GM19468 (cell line): ENCODE results near the gene ADH1B.

Source experiments
- ATAC-seq: cut with Tn5 transposase; IDR thresholded peaks from one replicate; pipeline ENCODE4 v1.9.1; 2021; ENCODE audit warnings: mild to moderate bottlenecking, moderate library complexity, moderate number of reproducible peaks; ENCODE audit not compliant: unreplicated experiment; ENCODE audit errors: extremely low read depth

The ADH1B gene

DNA sequence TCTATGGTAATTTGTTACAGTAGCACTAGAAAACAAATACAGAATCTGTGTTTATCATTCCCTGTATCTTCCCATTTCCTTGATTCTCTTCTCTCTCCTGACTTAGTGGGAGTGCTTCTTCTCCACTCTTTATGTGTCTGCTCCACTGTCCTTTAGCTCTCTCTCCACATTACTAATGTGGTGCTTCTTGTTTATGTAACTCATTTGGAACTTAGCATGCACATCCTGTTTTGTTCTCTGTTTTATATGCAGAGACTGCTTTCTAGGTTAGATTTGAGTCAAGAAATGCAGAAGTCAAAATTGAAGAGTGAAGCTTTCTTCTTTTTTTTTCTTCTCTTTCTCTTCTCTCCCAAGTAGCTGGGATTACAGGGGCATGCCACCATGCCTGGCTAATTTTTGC lies 56.3 kb downstream of the ADH1B start:
- ATAC-seq = no peak
